A549 (cell line): ENCODE measurements around the gene GIMAP8. TPM values are rescaled to one million over a fixed set of nuclear protein-coding genes. Genes with fewer than 3 reads are reported as not detected.
"Not testable (repeated sequence)": the region's sequence is repeated elsewhere in the genome, so short reads cannot be mapped to it uniquely, and the experiment has no call there.

Source experiments
- ATAC-seq, 2 experiments: fragments of 200-7000 bp in 1 of 2; fragments of >200 bp in 1 of 2; cut with Nextera tagmentation in 1 of 2; cut with Tn5 transposase in 1 of 2; 3 replicates each; pipeline versions ENCODE4 v1.8.0 to v1.9.1; 2018 to 2020; ENCODE audit warnings: mild to moderate bottlenecking in 1 of 2, moderate library complexity in 1 of 2
- CTCF ChIA-PET: fragments of 300-600 bp; sonication (Branson Sonifier 250); formaldehyde crosslinking; extraction: SDS; loops from one replicate; lab custom pipeline; 2021; ENCODE audit warnings: antibody characterized with exemption, inconsistent platforms; lab: Yijun Ruan, JAX
- POLR2A ChIA-PET: fragments of 350-600 bp; formaldehyde crosslinking; extraction: SDS; loops from one replicate; lab custom pipeline; 2021; ENCODE audit warnings: antibody characterized with exemption, inconsistent platforms; lab: Yijun Ruan, JAX
- DNase-seq, 2 experiments: peaks; one replicate each; pipeline versions ENCODE4 v3.0.0 to v3.0.0-alpha.2; 2011 to 2016; ENCODE audit warnings: low read depth in 1 of 2, low spot score in 1 of 2
- FAIRE-seq: peaks from 2 replicates; lab custom pipeline; 2011; peaks lifted over from hg19 to GRCh38; lab: Jason Lieb, UNC
- H3K27ac ChIP-seq, 2 experiments: fragments of >200 bp; sonication (Bioruptor Twin); formaldehyde crosslinking; 3 replicates each; pipeline ENCODE4 v1.5.1; 2016 to 2017
- H3K4me1 ChIP-seq: fragments of >200 bp; sonication (Bioruptor Twin); formaldehyde crosslinking; 3 replicates; pipeline ENCODE4 v1.6.1; 2016
- H3K4me2 ChIP-seq: fragments of >200 bp; sonication (Bioruptor Twin); formaldehyde crosslinking; 3 replicates; pipeline ENCODE4 v1.6.1; 2016
- H3K4me3 ChIP-seq: fragments of >200 bp; sonication (Bioruptor Twin); formaldehyde crosslinking; 3 replicates; pipeline ENCODE4 v1.5.1; 2016
- H3K9me3 ChIP-seq: fragments of >200 bp; sonication (Bioruptor Twin); formaldehyde crosslinking; 3 replicates; pipeline ENCODE4 v1.6.1; 2016
- ATOH8 ChIP-seq: fragments of 250-450 bp; sonication (Bioruptor Pico); IDR thresholded peaks from 2 replicates; pipeline ENCODE4 v1.5.0; 2020; ENCODE audit warnings: low read depth, mild to moderate bottlenecking, moderate library complexity
- CBX8 ChIP-seq: fragments of 200-600 bp; sonication (generic); IDR thresholded peaks from 2 replicates; pipeline ENCODE4 v1.6.1; 2016
- CHD2 ChIP-seq: fragments of 150-350 bp; IDR thresholded peaks from 2 replicates; pipeline ENCODE4 v1.6.1; 2014; ENCODE audit warnings: low read length; ENCODE audit not compliant: partially characterized antibody
- CHD4 ChIP-seq: fragments of 200-600 bp; sonication (generic); IDR thresholded peaks from 2 replicates; pipeline ENCODE4 v1.6.1; 2016; ENCODE audit warnings: antibody characterized with exemption, mild to moderate bottlenecking, borderline replicate concordance
- EHMT2 ChIP-seq: fragments of 200-600 bp; sonication (generic); IDR thresholded peaks from 2 replicates; pipeline ENCODE4 v1.6.1; 2016; ENCODE audit warnings: antibody characterized with exemption, low read depth, mild to moderate bottlenecking, moderate library complexity
- EP300 ChIP-seq, 2 experiments: fragments of >200 bp; sonication (Bioruptor Twin); formaldehyde crosslinking; IDR thresholded peaks; 2 replicates in 1 of 2; 3 replicates in 1 of 2; pipeline ENCODE4 v1.6.1; 2016 to 2017
- FOSL2 ChIP-seq, 2 experiments: fragments of 450-650 bp in 1 of 2; fragments of >200 bp in 1 of 2; sonication (Bioruptor Twin) in 1 of 2; formaldehyde crosslinking; IDR thresholded peaks; 2 replicates each; pipeline versions ENCODE4 v1.5.0 to v1.6.1; 2016 to 2020; ENCODE audit warnings: mild to moderate bottlenecking in 1 of 2, moderate library complexity in 1 of 2
- GATA3 ChIP-seq: IDR thresholded peaks from 2 replicates; pipeline ENCODE4 v1.6.1; 2012; ENCODE audit warnings: borderline replicate concordance
- HDAC2 ChIP-seq: fragments of 200-600 bp; sonication (generic); IDR thresholded peaks from 2 replicates; pipeline ENCODE4 v1.6.1; 2016
- HEYL ChIP-seq: fragments of 250-450 bp; sonication (Bioruptor Pico); IDR thresholded peaks from 2 replicates; pipeline ENCODE4 v1.8.0; 2021; ENCODE audit warnings: mild to moderate bottlenecking, moderate library complexity
- HOXA7 ChIP-seq: fragments of 250-450 bp; sonication (Bioruptor Pico); IDR thresholded peaks from 2 replicates; pipeline ENCODE4 v1.5.0; 2020; ENCODE audit warnings: mild to moderate bottlenecking, moderate library complexity
- HOXB13 ChIP-seq: fragments of 250-450 bp; sonication (Bioruptor Pico); IDR thresholded peaks from 2 replicates; pipeline ENCODE4 v1.5.0; 2020; ENCODE audit warnings: low read depth, mild to moderate bottlenecking, moderate library complexity
- KDM5A ChIP-seq: fragments of 200-600 bp; sonication (generic); IDR thresholded peaks from 2 replicates; pipeline ENCODE4 v1.6.1; 2016; ENCODE audit warnings: antibody characterized with exemption, mild to moderate bottlenecking
- MAX ChIP-seq: IDR thresholded peaks from 2 replicates; pipeline ENCODE4 v1.6.1; 2012
- MAZ ChIP-seq: fragments of 150-350 bp; IDR thresholded peaks from 2 replicates; pipeline ENCODE4 v1.6.1; 2014; ENCODE audit warnings: antibody characterized with exemption, low read depth, low read length, borderline replicate concordance
- PHF8 ChIP-seq: fragments of 200-600 bp; sonication (generic); IDR thresholded peaks from 2 replicates; pipeline ENCODE4 v1.6.1; 2016; ENCODE audit warnings: low read depth, mild to moderate bottlenecking, antibody characterized with exemption, moderate library complexity, borderline replicate concordance
- TFCP2L1 ChIP-seq: fragments of 250-450 bp; sonication (Bioruptor Pico); IDR thresholded peaks from 2 replicates; pipeline ENCODE4 v1.5.0; 2021; ENCODE audit warnings: mild to moderate bottlenecking
- TP53 ChIP-seq: fragments of 250-450 bp; sonication (Bioruptor Pico); IDR thresholded peaks from 2 replicates; pipeline ENCODE4 v1.5.0; 2021; ENCODE audit warnings: mild to moderate bottlenecking, moderate library complexity
- USF2 ChIP-seq: fragments of 450-650 bp; IDR thresholded peaks from 2 replicates; pipeline ENCODE4 v1.6.1; 2014; ENCODE audit warnings: antibody characterized with exemption
- ZC3H11A ChIP-seq: fragments of 450-650 bp; IDR thresholded peaks from 2 replicates; pipeline ENCODE4 v1.6.1; 2014; ENCODE audit warnings: antibody characterized with exemption, mild to moderate bottlenecking
- ZFP36 ChIP-seq: fragments of 450-650 bp; IDR thresholded peaks from 2 replicates; pipeline ENCODE4 v1.6.1; 2014; ENCODE audit warnings: borderline replicate concordance; ENCODE audit not compliant: partially characterized antibody
- WGBS: methylation state at CpG from one replicate; pipeline ENCODE4 v1.1.6; 2017; ENCODE audit errors: missing lambda C conversion rate; 5-methylcytosine and 5-hydroxymethylcytosine counted together
- polyA plus RNA-seq, 4 experiments: library from polyadenylated mRNA; depleted of rRNA in 3 of 4; stranded (reverse); fragments of >200 nt; fragmentation: RNase III in 1 of 4; extraction: RNeasy Plus Mini Kit Qiagen cat#74134 plus additional on column Dnase treatment in 1 of 4; gene quantifications; 2 replicates in 3 of 4; 3 replicates in 1 of 4; pipeline ENCODE4 v1.2.3, GENCODE V29; 2011 to 2017
- TF ChIP-seq, protein P1 (sequence below): fragments of >200 bp; sonication (Bioruptor Twin); formaldehyde crosslinking; IDR thresholded peaks from 2 replicates; pipeline ENCODE4 v1.6.1; 2016
- TF ChIP-seq, protein P2 (sequence below): IDR thresholded peaks from 2 replicates; pipeline ENCODE4 v1.6.1; 2012
- TF ChIP-seq, protein P3 (sequence below): fragments of 250-450 bp; sonication (Bioruptor Pico); IDR thresholded peaks from 2 replicates; pipeline ENCODE4 v1.5.0; 2021; ENCODE audit warnings: mild to moderate bottlenecking, moderate library complexity, borderline replicate concordance
- TF ChIP-seq, protein P4 (sequence below): fragments of >200 bp; sonication (Bioruptor Twin); formaldehyde crosslinking; IDR thresholded peaks from 3 replicates; pipeline ENCODE4 v1.6.1; 2016

The GIMAP8 gene
- polyA plus RNA-seq, 2 of the 4 experiments (the other 2 are of a cell fraction), result not detected

DNA sequence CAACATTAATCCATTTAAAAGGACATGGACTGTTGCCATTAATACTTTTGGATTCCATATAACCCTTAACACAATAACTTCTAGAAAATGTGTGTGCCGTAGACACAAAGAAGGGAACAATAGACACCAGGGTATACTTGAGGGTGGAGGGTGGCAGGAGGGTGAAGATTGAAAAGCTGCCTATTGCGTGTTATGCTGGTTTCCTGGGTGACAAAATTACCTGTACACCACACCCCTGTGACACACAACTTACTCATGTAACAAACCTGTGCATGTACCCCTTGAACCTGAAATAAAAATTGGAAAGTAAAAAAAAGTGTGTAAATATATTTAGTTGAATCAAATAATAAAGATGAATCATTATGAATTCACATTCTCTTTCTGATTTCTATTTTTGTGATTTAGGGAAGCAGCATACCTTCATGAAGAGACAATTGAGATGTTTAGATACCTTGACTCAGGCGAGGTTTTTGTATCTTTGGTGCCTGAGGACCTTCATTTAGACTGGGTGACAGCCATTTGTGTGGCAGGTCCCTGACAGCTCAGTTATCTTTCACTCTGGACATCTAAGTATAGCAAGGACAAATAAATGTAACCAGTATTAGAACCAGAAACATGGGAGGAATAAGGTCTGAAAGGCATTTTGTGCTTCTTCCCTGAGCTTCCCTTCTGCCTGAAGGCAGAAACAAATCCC lies 28.7 kb downstream of the GIMAP8 start (continued):
- TF ChIP-seq MAX, result no peak
- no peak for TF ChIP-seq HEYL (CRISPR knock-in tag)
- TF ChIP-seq GATA3, result no peak
- TF ChIP-seq ZFP36, result no peak
- no peak for TF ChIP-seq TFCP2L1
- TF ChIP-seq KDM5A, result no peak

DNA sequence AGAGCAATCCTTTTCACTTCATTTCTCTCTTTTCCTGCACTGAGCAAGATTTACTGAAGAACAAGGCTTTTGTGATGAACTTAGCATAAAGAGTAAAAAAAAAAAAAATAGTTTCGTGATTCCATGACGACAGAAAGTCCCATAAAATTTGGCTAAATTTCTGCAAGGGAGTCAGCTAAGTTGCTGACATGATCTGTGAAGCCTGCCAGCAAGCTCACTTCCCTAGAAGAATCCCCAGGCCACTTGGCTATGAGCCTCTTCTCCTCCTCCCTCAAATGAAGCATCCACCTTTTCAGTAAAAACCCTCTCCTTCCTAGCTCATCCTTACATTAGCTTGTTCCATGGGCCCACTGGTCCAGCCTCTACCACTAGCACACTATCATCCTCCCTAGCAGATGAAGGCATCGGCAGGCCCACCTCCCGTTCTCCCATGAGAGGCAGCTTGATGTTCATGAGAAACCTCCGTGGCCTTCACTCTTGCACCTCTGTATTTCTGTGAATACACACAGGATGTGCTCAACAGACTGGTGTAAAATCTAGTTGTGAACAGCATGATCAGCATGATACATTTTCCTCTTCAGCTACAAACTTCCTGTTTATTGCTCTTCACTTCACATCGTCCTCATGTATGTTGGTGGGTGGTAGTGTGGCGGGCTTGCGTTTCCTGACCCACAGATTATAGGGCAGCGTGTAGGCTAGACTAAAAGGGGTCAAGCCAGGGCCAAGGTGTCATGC lies 30.9 kb downstream of the GIMAP8 start:
- POLR2A ChIA-PET, result no interaction called here

DNA sequence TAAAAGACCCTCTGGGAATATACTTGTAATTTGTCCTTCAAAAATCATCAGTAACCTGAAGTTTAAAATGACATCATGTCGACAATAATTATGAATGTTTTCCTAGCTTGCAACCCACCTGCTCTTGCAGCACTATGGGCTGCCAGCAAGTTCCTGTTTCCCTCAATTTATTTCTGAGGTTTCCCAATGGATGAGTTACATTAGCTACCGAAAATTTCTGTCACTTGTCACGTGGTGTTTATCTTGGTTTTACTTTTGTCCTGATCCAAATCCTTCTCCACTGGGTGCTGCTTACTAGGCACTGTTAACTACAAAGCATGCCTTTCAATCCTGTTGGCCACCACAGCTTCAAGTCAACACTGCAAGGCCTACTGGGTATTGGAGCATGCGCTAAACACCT lies 31.5 kb downstream of the GIMAP8 start:
- no peak for TF ChIP-seq USF2
- TF ChIP-seq EHMT2, result no peak
- no peak for TF ChIP-seq ZC3H11A
- TF ChIP-seq CHD2, result no peak
- no peak for TF ChIP-seq EP300 (IDR thresholded peaks at IDR 0.05)
- TF ChIP-seq CHD4, result no peak
- TF ChIP-seq TP53 (CRISPR knock-in tag), result no peak
- no peak for TF ChIP-seq MAZ
- TF ChIP-seq, protein P1, sequence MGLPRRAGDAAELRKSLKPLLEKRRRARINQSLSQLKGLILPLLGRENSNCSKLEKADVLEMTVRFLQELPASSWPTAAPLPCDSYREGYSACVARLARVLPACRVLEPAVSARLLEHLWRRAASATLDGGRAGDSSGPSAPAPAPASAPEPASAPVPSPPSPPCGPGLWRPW, result no peak
- TF ChIP-seq PHF8, result no peak
- TF ChIP-seq HOXA7, result no peak
- no peak for TF ChIP-seq FOSL2 (IDR thresholded peaks at IDR 0.05)
- no peak for TF ChIP-seq FOSL2 (CRISPR knock-in tag; IDR thresholded peaks at IDR 0.05)
- TF ChIP-seq CBX8, result no peak
- TF ChIP-seq, protein P2, sequence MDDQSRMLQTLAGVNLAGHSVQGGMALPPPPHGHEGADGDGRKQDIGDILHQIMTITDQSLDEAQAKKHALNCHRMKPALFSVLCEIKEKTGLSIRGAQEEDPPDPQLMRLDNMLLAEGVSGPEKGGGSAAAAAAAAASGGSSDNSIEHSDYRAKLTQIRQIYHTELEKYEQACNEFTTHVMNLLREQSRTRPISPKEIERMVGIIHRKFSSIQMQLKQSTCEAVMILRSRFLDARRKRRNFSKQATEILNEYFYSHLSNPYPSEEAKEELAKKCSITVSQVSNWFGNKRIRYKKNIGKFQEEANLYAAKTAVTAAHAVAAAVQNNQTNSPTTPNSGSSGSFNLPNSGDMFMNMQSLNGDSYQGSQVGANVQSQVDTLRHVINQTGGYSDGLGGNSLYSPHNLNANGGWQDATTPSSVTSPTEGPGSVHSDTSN, result no peak
- TF ChIP-seq, protein P3, sequence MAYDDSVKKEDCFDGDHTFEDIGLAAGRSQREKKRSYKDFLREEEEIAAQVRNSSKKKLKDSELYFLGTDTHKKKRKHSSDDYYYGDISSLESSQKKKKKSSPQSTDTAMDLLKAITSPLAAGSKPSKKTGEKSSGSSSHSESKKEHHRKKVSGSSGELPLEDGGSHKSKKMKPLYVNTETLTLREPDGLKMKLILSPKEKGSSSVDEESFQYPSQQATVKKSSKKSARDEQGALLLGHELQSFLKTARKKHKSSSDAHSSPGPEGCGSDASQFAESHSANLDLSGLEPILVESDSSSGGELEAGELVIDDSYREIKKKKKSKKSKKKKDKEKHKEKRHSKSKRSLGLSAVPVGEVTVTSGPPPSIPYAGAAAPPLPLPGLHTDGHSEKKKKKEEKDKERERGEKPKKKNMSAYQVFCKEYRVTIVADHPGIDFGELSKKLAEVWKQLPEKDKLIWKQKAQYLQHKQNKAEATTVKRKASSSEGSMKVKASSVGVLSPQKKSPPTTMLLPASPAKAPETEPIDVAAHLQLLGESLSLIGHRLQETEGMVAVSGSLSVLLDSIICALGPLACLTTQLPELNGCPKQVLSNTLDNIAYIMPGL (CRISPR knock-in tag), result no peak
- TF ChIP-seq, protein P4, sequence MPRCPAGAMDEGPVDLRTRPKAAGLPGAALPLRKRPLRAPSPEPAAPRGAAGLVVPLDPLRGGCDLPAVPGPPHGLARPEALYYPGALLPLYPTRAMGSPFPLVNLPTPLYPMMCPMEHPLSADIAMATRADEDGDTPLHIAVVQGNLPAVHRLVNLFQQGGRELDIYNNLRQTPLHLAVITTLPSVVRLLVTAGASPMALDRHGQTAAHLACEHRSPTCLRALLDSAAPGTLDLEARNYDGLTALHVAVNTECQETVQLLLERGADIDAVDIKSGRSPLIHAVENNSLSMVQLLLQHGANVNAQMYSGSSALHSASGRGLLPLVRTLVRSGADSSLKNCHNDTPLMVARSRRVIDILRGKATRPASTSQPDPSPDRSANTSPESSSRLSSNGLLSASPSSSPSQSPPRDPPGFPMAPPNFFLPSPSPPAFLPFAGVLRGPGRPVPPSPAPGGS, result no peak
- TF ChIP-seq GATA3, result no peak
- no peak for TF ChIP-seq HDAC2
- no peak for TF ChIP-seq HOXB13 (CRISPR knock-in tag)
- no peak for FAIRE-seq
- H3K9me3 ChIP-seq, result no peaks in the 10 kb centered on the region

More for the DNA sequence above, 30.9 kb downstream of the GIMAP8 start:
- 30% methylated on average over 9 of the region's 9 CpGs for WGBS
- no peak for ATAC-seq
- H3K27ac ChIP-seq, result no peak overlapping the region
- CTCF ChIA-PET, result no interaction called here
- H3K4me2 ChIP-seq, result no peak overlapping the region
- no peak for DNase-seq
- no peak for FAIRE-seq
- no peaks in the 10 kb centered on the region for H3K4me1 ChIP-seq
- H3K4me3 ChIP-seq, result no peak overlapping the region
- no peaks in the 10 kb centered on the region for H3K9me3 ChIP-seq
- no peak for TF ChIP-seq EHMT2
- no peak for TF ChIP-seq HEYL (CRISPR knock-in tag)
- no peak for TF ChIP-seq ATOH8

GRCh38 chr7:150483514-150483913 lies 33.1 kb downstream of the GIMAP8 start:
- CTCF ChIA-PET, DNase-seq, H3K4me2 ChIP-seq, H3K9me3 ChIP-seq, FAIRE-seq, H3K4me3 ChIP-seq, H3K4me1 ChIP-seq, ATAC-seq, POLR2A ChIA-PET, H3K27ac ChIP-seq: not testable (repeated sequence)
- WGBS, result 4% methylated on average over 2 of the region's 2 CpGs

More for the DNA sequence above, 31.5 kb downstream of the GIMAP8 start:
- H3K4me1 ChIP-seq, result no peaks in the 10 kb centered on the region
- ChIA-PET CTCF (no interaction called here), POLR2A (no interaction called here)
- WGBS, result 13% methylated on average over 4 of the region's 4 CpGs
- H3K4me2 ChIP-seq, result no peak overlapping the region
- ATAC-seq (no peak), DNase-seq (no peak)
- no peak overlapping the region for H3K4me3 ChIP-seq
- H3K27ac ChIP-seq, result no peak overlapping the region
